GM18907 (cell line): ENCODE measurements around the gene SYT15B.
"Not testable (repeated sequence)": the region's sequence is repeated elsewhere in the genome, so short reads cannot be mapped to it uniquely, and the experiment has no call there.

ENCODE experiments used
- ATAC-seq: cut with Tn5 transposase; IDR thresholded peaks from one replicate; pipeline ENCODE4 v1.9.1; 2021; ENCODE audit warnings: mild to moderate bottlenecking, moderate library complexity; ENCODE audit not compliant: unreplicated experiment

Gene SYT15B

DNA sequence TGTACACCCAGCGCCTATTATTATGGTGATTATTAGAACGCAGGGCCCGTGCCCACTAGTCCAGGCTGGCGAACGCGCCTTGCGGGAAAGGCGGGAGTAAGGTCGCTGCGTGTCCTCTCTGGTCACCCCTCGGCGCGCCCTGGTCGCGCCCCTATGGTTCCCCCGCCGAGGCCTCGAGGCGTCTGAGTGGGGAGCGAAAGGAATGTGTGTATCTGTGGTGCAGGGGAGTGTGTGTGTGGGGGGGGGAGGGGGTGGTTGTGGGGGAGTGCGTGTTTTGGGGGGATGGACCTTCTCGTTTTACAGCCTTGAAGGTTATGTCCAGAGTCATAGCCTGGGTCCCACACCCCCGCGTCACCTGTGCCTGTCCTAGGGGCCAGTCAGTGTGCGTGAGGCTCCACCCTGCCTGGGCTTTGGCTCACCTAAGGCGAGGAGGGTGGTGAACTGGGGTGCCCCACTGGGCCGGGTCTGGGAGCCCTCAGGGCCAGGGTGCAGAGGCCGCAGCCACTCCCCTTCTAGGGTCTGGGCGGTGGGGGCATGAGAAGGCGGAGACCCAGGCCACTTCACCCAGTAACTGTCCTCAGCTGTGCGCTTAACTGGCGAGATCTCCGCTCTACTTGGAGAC lies at the start of gene SYT15B:
Gene SYT15B (minus strand): TSS at position 39 of the 622 bp plus-strand sequence. CDS start 952 bp downstream, outside the sequence.
- ATAC-seq: not testable (repeated sequence)

DNA sequence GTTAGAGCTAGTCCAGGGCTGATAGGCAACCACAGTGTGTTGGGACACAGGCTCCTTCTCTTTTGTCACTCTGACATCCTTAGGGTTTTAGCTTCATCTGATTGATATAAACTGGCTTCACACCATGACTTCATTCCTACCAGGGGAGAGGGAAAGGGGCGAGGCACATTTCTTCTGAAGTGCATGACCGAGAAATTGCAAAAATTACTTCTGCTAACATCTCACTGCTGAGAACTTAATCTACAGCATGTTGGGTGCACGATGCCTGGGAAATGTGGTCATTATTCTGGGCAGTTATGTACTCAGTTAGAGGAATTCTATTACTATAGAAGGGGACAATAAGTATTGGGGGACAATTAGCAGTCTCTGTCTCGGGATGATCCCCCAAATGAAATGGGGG lies 16.2 kb upstream of the SYT15B start:
- not testable (repeated sequence) for ATAC-seq

DNA sequence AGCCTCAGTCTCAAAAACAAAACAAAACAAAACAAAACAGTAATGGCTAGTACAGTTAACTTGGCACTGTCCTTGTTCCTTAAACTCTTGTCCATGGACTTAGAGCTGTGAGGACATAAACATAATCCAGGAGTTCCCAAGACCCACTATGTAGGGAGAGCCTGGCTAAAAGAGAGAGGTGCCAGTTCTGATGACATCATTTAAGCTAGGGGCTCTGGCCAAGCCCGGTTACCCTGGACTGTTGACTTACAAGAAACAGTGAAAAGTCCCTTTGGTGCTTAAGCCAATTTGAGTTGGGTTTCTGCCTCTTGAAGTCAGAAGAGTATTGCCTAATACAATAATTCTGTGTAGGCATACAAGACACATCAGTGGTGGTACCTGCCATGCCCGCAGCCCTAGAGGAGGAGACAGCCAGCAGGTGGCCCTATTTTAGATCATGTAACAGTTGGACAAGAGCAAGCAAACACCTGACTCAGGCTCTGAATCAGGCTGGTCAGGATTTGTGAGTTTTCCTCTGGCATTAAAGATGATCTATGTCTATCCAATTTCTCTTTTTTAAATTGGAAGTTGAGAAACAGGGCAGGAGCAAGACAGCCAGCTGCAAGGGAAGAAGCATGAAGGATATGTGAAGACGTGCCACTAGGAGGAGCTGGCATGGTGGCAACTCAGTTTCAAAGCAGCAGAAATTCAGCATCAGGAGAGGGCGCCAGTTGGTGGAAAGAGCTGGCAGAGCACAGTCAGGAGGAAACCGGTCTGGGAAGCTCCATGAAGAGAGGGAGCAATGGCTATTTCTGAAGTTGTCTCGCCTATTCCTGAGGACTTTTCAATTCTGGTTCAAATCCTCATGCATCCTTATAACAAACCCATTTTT lies 12.2 kb upstream of the SYT15B start:
- ATAC-seq: peak; percentile 59

DNA sequence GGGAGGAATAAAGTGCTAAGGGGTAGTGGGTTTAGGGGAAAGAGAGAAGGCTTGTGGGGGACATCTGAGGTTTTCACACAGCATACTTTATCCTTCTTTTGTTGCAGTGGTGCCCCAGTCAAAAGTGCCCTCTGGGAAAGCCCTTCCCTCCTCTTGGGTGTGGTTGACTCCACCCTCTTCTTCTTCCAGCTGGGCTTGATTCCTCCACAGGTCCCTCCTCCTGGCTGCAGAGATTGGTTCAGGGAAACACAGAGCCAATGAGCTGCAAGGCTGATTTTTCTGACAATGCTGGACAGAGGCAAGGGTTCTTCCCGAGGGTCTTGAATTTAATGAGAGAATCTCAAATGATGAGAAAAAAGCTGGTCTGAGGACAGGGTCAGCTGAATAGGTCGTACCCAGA lies 7.4 kb upstream of the SYT15B start:
- not testable (repeated sequence) for ATAC-seq

DNA sequence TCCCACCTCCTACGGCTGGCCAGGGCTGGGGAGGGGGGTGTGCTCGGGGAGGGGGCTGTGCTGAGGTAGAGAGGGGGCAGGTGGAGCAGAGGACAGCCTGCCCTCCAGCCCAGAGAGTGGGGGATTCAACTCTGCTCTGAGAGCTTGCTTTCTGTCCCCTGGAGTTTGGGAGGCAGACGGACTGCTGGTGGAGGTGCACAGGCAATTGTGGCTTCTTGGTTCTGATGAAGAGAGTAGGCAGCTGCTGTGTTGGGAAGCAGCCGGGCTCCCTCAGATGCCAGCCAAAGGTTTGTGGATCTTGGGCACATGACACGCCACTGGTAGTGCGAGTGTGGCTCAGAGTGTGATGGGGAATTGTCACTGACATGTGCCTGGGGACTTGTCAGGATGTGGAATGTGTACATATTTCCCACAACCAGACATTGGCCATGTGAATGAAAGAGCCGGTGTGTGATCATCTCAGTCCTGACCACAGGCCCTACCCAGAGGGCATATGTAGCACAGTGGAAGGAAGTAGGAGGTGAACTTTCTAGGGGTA lies 5.3 kb upstream of the SYT15B start:
- not testable (repeated sequence) for ATAC-seq

DNA sequence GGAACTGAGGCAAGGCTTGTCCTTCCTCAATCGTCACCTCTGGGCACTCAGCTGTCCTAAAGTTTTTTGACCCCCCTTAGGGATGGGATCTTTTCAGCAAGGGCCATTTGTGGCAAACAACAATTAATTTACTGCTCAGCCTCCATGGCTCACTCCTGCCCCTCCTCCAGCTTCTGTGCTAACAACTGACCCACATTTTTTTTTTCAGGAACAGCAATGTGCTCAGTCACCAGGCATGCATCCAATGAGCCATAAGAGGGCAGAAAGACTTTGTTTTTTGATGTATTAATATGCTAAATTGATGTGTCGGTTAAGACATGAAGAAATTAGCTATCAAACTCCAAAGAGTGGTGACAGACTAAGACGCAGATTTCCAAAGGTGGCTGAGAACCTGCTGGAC lies 4.7 kb upstream of the SYT15B start:
- ATAC-seq: not testable (repeated sequence)

DNA sequence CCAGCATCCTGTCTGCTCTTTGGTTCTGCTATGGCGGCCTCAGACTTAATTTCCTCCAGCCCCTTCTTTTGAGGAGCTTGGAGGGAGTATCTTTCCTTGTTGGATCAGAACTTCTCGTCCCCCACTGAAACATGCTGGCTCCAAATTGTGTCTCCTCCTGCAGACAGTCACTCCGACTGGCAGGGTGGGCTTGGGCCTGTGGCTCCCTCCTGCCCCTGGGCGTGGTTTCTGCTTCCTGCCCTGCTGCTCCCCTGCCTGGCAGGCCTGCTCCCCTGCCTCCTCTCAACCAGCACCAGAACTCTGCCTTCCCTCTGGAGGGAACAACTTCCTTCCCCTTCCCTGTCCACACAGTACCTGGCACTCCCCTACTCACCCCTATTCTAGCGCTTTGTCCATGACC lies 3.8 kb upstream of the SYT15B start:
- ATAC-seq: not testable (repeated sequence)

DNA sequence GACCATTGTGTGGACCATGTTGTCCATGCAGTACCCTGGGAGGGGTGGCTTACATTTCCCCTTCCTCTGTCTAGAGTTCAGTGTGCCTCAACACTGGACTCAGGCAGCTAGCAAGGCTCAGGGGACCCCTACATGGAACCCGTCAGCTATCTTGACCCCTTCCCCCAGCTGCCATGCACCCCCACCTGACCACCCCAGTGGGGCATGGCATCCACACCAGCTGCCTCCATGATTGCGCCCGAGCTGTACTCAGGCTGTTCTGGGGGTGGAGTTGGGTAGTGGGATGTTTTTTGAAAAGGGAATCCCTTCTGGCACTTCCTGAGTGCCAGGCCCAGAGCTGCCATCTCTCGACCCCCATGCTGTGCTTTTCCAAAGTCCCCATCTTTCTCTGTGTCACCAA lies 1.8 kb upstream of the SYT15B start:
- ATAC-seq: not testable (repeated sequence)

DNA sequence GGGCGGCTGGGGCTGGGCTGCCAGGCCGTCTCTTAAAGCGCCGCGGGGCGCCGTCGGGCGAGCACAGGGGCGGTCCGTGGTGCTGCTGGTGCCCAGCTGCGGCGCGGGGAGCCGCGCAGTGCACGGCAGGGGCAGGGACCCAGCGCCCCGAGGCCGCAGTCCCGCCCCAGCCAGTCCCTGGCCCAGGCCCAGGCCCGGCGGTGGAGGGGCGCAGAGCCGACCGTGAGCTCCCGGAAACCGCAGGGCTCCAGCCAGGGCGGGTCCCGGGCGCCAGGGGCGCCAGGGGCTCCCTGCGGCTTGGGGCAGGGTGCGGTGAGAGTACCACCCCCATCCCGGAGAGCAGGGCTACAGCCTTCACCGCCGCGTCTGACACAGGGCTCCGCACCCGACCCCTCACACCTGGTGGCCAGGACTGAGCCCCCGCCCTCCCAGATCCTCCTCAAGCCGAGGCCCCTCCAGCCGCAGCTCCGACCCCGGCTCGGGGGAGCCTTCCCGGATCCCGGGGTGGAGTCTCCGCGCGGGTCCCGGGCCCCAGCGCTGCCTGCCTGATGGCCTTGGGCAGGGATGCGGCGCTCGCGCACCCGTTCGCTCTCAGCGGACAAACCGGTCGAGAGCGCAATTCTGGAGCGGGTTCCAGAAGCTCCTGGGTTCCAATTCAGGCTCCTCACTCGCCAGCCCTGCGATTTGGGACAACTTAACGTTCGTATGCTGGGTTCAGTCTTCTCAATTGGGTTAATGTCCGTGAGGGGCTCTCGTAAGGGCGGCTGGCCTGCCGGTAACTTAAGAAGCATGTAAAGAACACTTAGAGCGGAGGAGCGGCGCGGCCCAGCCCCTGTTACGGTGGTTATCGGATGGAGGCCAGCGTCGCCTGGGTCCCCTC lies 478 bp downstream of the SYT15B start:
- not testable (repeated sequence) for ATAC-seq

DNA sequence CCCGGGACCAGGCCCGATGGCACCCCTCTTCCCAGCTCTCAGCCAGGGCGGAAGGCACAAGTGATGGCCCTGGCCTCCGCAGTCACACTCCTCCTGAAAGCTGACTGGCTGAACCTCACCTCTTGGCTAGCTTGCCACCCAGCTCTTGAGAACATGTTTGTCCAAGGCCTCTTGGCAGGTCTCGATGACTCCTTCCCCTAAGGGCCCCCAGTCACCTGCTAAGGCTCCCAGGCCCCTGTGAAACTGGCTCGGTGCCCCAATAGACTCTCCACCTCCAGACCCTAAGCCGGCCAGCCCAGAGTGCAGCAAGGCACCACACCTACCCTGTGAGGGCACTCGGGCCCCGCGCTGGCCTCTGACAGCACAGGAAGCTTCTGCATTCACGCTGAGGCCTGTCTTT lies 4.5 kb downstream of the SYT15B start:
- ATAC-seq: not testable (repeated sequence)

DNA sequence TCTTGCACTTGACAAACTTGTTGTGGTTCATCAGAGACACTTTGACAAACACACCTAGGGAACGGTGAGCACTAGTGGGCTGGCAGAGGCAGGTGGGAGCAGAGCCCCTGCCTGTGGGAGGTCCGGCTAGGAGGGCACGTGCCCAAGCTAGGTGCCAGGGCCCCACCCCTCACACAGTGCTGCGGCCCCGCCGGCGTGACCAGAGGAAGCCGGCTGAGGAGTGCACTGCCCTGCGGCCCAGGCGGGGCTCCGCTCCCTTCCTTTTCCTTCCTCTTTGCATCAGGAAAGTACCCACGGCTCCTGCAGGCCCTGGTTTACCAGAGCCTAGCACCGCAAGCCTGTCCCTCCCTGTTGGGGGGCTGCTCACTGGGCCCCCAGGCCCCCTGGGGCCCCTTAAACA lies 7.2 kb downstream of the SYT15B start:
- not testable (repeated sequence) for ATAC-seq

DNA sequence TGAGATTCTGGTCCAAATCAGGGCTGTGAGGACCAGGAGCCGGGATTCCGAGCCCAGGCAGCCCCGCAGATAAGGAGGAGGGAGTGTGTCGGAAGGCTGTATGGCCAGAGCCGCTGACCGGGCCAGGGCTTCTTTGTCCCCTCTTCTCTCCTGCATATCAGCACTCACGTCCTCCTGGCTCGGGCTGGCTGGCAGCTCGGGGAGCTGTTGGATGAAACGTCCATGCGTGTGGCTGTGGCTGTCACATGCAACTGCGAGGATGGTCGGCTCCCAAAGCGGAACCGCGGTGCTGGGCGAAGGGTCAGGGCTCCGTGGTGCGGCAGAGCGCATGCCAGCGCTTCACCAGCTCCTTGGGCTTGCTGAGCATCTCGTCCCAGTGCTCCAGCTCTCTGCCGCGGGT lies 9.5 kb downstream of the SYT15B start:
- not testable (repeated sequence) for ATAC-seq

DNA sequence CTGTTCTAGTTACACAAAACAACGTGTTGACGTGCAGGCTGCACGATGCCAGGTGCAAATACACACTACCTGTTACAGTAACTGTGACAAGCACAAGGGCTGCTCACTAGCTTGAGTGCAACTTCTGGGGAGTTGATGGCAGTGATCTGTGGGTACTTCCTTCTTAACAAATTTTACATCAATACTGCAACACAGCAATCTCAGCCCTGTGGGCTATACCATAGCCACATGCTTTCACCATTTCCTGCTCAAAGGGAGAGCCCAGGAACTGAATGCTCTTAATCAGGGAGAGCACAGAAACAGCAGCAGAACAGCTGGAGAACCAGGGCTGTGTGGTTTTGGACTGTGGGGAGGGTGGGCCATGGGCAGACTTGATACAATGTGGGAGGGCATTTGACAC lies 10.2 kb downstream of the SYT15B start:
- ATAC-seq: not testable (repeated sequence)

DNA sequence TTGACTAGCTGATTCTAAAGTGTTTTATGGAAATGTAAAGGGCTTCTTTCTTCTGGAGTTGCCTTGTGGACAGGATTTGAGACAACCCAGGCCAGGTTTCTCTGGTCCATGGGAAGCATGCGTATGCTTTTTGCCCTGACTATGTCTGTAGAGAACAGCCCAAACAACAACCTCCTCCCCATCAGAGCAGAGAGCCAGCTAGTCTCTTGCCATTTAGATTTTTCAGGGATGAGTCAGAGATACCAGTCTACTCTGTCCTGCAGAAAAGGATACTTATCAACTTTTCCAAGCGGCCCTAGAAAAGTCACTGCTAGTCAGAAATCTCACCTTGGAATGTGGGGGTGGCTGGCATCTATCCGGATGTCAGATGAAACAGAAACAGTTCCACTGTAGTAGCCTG lies 11.6 kb downstream of the SYT15B start:
- not testable (repeated sequence) for ATAC-seq

DNA sequence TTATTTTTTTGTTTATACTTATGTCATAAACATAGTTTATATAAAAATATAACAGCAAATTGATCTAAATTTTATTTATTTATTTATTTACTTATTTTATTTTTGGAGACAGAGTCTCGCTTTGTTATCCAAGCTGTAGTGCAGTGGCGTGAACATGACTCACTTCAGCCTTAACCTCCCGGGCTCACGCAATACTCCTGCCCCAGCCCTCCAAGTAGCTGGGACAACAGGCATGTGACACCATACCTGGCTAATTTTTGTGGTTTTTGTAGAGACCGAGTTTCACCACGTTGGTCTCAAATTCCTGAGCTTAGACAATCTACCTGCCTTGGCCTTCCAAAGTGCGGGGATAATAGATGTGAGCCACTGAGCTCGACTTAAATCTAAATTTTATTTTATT lies 13.0 kb downstream of the SYT15B start:
- ATAC-seq: not testable (repeated sequence)

DNA sequence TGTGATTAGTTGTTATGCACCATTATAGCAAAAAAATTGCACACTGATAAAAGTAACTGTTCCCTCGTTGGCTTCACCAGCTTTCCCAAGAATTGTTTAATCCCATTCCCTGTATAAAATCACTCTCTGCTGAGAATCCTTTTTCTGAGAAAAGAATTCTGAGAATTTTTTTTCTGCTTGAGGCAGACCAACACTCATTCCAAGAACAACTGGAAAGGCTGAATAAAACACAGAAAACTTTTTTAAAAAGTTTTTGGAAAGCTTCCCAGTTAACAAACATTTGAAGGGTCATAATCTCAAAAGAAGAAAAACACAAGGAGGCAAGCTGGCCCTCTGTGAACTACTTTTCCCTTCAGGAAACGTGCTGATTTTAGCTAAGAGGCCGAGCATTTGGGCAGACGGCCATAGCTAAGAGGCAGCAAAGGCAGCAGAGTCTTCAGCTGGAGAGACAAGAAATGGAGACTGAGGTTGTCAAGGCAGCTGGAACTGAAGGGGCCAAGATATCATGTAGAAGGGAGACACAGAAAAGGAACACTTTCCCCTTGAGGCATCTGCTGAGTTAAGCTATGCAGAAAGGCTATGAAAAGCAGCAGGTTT lies 16.5 kb downstream of the SYT15B start:
- ATAC-seq: not testable (repeated sequence)

DNA sequence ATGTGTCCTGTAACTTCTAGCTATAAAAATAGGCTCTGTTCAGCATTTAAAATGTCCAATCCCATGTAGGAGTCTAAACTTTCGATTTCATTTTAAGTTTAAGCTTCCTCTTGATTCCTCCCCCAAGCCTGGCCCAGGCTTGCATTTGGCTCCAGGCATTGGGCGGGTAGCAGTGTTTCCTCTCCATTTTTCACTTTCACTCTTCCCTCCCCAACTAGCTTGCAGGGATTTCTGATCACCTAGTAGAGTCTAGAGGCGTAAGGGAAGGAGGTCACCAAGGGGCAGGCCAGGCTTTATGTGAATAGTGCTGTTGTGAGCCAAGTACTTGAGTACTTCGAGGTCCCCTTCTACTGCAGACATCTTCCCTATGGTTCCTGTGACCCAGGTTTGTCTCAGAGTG lies 18.5 kb downstream of the SYT15B start:
- not testable (repeated sequence) for ATAC-seq

DNA sequence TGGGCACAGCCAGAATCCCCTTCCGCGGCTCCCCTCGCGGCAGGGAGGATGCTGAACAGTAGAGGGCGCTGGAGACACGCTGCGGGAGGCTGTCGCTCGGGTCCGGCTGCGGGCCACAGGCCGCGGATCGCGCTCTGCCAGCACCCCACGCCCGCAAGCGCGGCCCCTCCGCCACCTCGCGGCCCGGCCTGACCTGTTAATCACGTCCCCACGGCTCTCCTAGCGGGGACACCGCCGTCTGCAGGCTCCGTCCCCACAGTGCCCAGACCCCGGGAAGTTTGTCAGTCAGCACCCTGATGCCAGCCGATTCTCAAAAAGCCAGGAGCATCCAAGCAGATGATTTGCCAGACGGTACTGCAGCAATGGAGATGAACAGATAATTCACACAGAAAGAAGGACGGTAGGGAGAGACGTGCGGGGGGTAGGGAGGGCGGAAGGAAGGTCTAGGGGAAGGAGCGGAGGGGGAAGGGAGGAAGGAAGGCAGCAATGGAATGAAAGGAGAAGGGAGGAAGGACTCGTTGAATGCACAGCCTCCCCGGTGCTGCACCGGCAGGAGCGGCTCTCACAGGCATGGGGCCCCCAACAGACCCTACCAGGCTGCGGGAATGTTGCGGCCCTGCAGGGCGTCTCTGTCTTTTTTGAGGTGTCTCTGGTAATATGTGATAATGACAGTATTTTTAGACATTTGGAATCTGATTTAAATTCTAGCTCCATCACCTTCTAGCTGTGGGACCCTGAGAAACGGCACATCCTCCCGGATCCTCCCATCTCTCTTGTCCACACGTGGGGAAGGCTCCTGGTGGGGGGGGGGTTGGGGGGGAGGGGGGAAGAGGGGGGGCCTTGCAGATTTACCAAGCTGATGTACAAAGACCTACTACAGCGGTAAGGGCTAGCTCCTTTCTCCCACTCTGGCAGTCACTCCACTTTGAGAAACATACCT lies 19.5 kb downstream of the SYT15B start:
- peak; percentile 77 for ATAC-seq

DNA sequence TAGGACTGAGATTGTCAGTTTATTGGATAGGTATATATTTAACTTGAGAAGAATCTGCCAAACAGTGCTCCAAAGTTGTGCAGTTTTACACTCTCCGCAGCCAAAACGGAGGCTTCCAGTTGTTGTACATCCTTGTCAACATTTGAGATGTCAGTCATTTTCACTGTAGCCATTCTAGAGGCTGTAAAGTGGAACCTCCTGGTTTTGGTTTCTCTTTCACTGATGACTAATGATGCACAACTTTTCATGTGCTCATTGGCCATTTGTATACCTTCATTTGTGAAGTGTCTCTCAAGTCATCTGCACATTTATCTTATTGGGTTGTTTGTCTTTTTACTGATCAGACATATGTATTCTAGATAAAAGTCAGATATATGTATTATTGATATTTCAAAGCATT lies 22.5 kb downstream of the SYT15B start:
- ATAC-seq: peak; percentile 69
